HEK293 (cell line): ENCODE data around the gene MRPS27.

Source experiments
- CTCF ChIA-PET: fragments of 350-600 bp; formaldehyde crosslinking; extraction: SDS; loops from one replicate; lab custom pipeline; 2021; ENCODE audit warnings: antibody characterized with exemption; lab: Yijun Ruan, JAX
- POLR2A ChIA-PET: fragments of 300-600 bp; formaldehyde crosslinking; extraction: SDS; loops from one replicate; lab custom pipeline; 2020; ENCODE audit warnings: antibody characterized with exemption, inconsistent platforms; lab: Yijun Ruan, JAX
- H3K27ac ChIP-seq: fragments of 200-500 bp; sonication (Bioruptor generic); 2 replicates; pipeline ENCODE4 v1.5.1; 2014; ENCODE audit warnings: low read depth, low read length, control low read depth, inconsistent platforms; ENCODE audit errors: extremely low read depth
- H3K36me3 ChIP-seq, 2 experiments: fragments of 200-500 bp in 1 of 2; sonication (Bioruptor generic) in 1 of 2; 1 replicate in 1 of 2; 2 replicates in 1 of 2; pipeline ENCODE4 v1.5.1; 2014 to 2017; ENCODE audit warnings: inconsistent platforms in 2 of 2, low read length in 2 of 2; ENCODE audit not compliant: control insufficient read depth in 2 of 2, insufficient read depth in 1 of 2
- H3K4me1 ChIP-seq: fragments of 200-500 bp; sonication (Bioruptor generic); 2 replicates; pipeline ENCODE4 v1.5.1; 2014; ENCODE audit warnings: mild to moderate bottlenecking, low read length, inconsistent platforms; ENCODE audit not compliant: control insufficient read depth, insufficient read depth
- H3K4me3 ChIP-seq: 2 replicates; pipeline ENCODE4 v1.5.1; 2011; ENCODE audit warnings: low read depth, mild to moderate bottlenecking, control low read depth, low read length, moderate library complexity
- H3K9me3 ChIP-seq: fragments of 200-500 bp; sonication (Bioruptor generic); 2 replicates; pipeline ENCODE4 v1.5.1; 2014; ENCODE audit warnings: low read depth, low read length, inconsistent platforms; ENCODE audit not compliant: control insufficient read depth, insufficient read depth
- GLI4 ChIP-seq: fragments of 450-650 bp; formaldehyde crosslinking; IDR thresholded peaks from 2 replicates; pipeline ENCODE4 v1.5.1; 2016; ENCODE audit warnings: missing biosample characterization, missing genetic modification characterization
- GLIS2 ChIP-seq: fragments of 450-650 bp; formaldehyde crosslinking; IDR thresholded peaks from 2 replicates; pipeline ENCODE4 v1.5.1; 2016; ENCODE audit warnings: missing biosample characterization, missing genetic modification characterization
- HOXD13 ChIP-seq: sonication (generic); formaldehyde crosslinking; IDR thresholded peaks from 2 replicates; pipeline ENCODE4 v1.8.0; 2022; ENCODE audit warnings: missing genetic modification reagents, borderline replicate concordance
- OSR2 ChIP-seq: fragments of 450-650 bp; formaldehyde crosslinking; IDR thresholded peaks from 2 replicates; pipeline ENCODE4 v1.5.1; 2016; ENCODE audit warnings: missing biosample characterization, missing genetic modification characterization
- OVOL3 ChIP-seq: fragments of 450-650 bp; formaldehyde crosslinking; IDR thresholded peaks from 2 replicates; pipeline ENCODE4 v1.5.1; 2016; ENCODE audit warnings: missing biosample characterization, missing genetic modification characterization
- RBAK ChIP-seq: fragments of 450-650 bp; formaldehyde crosslinking; IDR thresholded peaks from 2 replicates; pipeline ENCODE4 v1.5.1; 2016; ENCODE audit warnings: missing biosample characterization, missing genetic modification characterization
- ZBTB7A ChIP-seq: fragments of 450-650 bp; formaldehyde crosslinking; IDR thresholded peaks from 2 replicates; pipeline ENCODE4 v1.5.1; 2016; ENCODE audit warnings: low read depth, missing biosample characterization, missing genetic modification characterization
- ZFP69B ChIP-seq: fragments of 450-650 bp; formaldehyde crosslinking; IDR thresholded peaks from 2 replicates; pipeline ENCODE4 v1.5.1; 2016; ENCODE audit warnings: missing biosample characterization, missing genetic modification characterization
- ZNF133 ChIP-seq: fragments of 450-650 bp; formaldehyde crosslinking; IDR thresholded peaks from 2 replicates; pipeline ENCODE4 v1.5.1; 2016; ENCODE audit warnings: missing biosample characterization, missing genetic modification characterization
- ZNF341 ChIP-seq: fragments of 450-650 bp; formaldehyde crosslinking; IDR thresholded peaks from 2 replicates; pipeline ENCODE4; 2016; ENCODE audit warnings: low read depth, missing biosample characterization, missing genetic modification characterization
- ZNF391 ChIP-seq: fragments of 450-650 bp; formaldehyde crosslinking; IDR thresholded peaks from 2 replicates; pipeline ENCODE4 v1.5.1; 2016; ENCODE audit warnings: low read depth, missing biosample characterization, missing genetic modification characterization, borderline replicate concordance
- ZNF48 ChIP-seq: fragments of 450-650 bp; formaldehyde crosslinking; IDR thresholded peaks from 2 replicates; pipeline ENCODE4 v1.5.1; 2016; ENCODE audit warnings: missing biosample characterization, missing genetic modification characterization
- ZNF510 ChIP-seq: fragments of 450-650 bp; formaldehyde crosslinking; IDR thresholded peaks from 2 replicates; pipeline ENCODE4 v1.5.1; 2018; ENCODE audit warnings: mild to moderate bottlenecking, missing genetic modification characterization, missing biosample characterization; ENCODE audit not compliant: insufficient replicate concordance
- ZNF521 ChIP-seq: fragments of 450-650 bp; formaldehyde crosslinking; IDR thresholded peaks from 2 replicates; pipeline ENCODE4 v1.5.1; 2017; ENCODE audit warnings: missing biosample characterization, mild to moderate bottlenecking, missing genetic modification characterization
- ZNF626 ChIP-seq: fragments of 450-650 bp; sonication (Bioruptor Pico); formaldehyde crosslinking; IDR thresholded peaks from 2 replicates; pipeline ENCODE4 v1.5.1; 2018; ENCODE audit warnings: missing biosample characterization, missing genetic modification characterization, inconsistent platforms
- ZNF629 ChIP-seq: fragments of 450-650 bp; formaldehyde crosslinking; IDR thresholded peaks from 2 replicates; pipeline ENCODE4 v1.5.1; 2017; ENCODE audit warnings: missing biosample characterization, missing genetic modification characterization
- ZNF654 ChIP-seq: fragments of 450-650 bp; formaldehyde crosslinking; IDR thresholded peaks from 2 replicates; pipeline ENCODE4 v1.5.1; 2016; ENCODE audit warnings: low read depth, missing biosample characterization, missing genetic modification characterization
- ZNF792 ChIP-seq: fragments of 450-650 bp; formaldehyde crosslinking; IDR thresholded peaks from 2 replicates; pipeline ENCODE4 v1.5.1; 2016; ENCODE audit warnings: missing biosample characterization, missing genetic modification characterization
- ZNF843 ChIP-seq: fragments of 450-650 bp; formaldehyde crosslinking; IDR thresholded peaks from 2 replicates; pipeline ENCODE4 v1.5.1; 2016; ENCODE audit warnings: missing biosample characterization, missing genetic modification characterization
- TF ChIP-seq, protein P1 (sequence below): fragments of 450-650 bp; formaldehyde crosslinking; IDR thresholded peaks from 2 replicates; pipeline ENCODE4 v1.5.1; 2017; ENCODE audit warnings: missing biosample characterization, missing genetic modification characterization
- TF ChIP-seq, protein P2 (sequence below): IDR thresholded peaks from 2 replicates; pipeline ENCODE4 v1.6.1; 2011; ENCODE audit warnings: mild to moderate bottlenecking, low read depth, low read length, borderline replicate concordance
- TF ChIP-seq, protein P3 (sequence below): fragments of 450-650 bp; formaldehyde crosslinking; IDR thresholded peaks from 2 replicates; pipeline ENCODE4 v1.5.1; 2016; ENCODE audit warnings: missing biosample characterization, missing genetic modification characterization
- TF ChIP-seq, protein P4 (sequence below): fragments of 450-650 bp; formaldehyde crosslinking; IDR thresholded peaks from 2 replicates; pipeline ENCODE4 v1.5.1; 2016; ENCODE audit warnings: missing biosample characterization, missing genetic modification characterization
- TF ChIP-seq, protein P5 (sequence below): fragments of 450-650 bp; formaldehyde crosslinking; IDR thresholded peaks from 2 replicates; pipeline ENCODE4 v1.5.1; 2016; ENCODE audit warnings: missing biosample characterization, missing genetic modification characterization
- TF ChIP-seq, protein P6 (sequence below): fragments of 450-650 bp; formaldehyde crosslinking; IDR thresholded peaks from 2 replicates; pipeline ENCODE4 v1.5.1; 2017; ENCODE audit warnings: missing biosample characterization, missing genetic modification characterization

The MRPS27 gene

DNA sequence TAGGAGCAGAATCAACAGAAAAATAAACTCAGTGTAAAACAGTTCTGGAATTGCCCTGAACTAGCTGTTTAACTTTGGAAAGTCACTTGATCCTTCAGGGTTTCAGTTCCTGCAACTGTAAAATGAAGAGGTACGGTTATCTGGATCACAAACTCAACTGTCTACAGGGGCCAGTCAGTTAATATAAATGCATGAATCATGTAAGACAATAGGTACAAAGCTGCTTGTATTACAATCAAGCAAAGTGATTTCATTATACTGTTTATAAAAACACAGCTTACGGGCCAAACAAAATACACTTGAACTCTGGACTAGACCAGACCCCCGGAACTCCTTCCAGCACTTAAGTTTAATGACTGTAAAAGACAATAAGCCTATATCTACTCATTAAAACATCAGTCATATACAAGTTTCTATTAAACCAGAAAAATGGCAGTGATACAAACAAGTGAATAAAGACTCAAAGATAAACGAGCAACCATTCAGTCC is 73.0 kb downstream of the MRPS27 start:
- Histone ChIP-seq H3K4me1 (peaks cover 37% of the 10 kb centered on the region), H3K4me3 (no peak overlapping the region), H3K27ac (peak overlapping the region; percentile 55), H3K9me3 (no peaks in the 10 kb centered on the region), H3K36me3 (no peaks in the 10 kb centered on the region)
- CTCF ChIA-PET = interaction anchor here (0.9 to 1.3 kb wide), 2 partner anchors 40 to 81 kb away, joined by 4 read pairs; no protein-coding TSS in a partner anchor
- POLR2A ChIA-PET = no interaction called here
- no peak for TF ChIP-seq GLI4 (tag by site-specific recombination)
- peak; percentile 82 for TF ChIP-seq ZNF391
- no peak for TF ChIP-seq ZNF510 (tag by site-specific recombination)
- TF ChIP-seq, protein P1, sequence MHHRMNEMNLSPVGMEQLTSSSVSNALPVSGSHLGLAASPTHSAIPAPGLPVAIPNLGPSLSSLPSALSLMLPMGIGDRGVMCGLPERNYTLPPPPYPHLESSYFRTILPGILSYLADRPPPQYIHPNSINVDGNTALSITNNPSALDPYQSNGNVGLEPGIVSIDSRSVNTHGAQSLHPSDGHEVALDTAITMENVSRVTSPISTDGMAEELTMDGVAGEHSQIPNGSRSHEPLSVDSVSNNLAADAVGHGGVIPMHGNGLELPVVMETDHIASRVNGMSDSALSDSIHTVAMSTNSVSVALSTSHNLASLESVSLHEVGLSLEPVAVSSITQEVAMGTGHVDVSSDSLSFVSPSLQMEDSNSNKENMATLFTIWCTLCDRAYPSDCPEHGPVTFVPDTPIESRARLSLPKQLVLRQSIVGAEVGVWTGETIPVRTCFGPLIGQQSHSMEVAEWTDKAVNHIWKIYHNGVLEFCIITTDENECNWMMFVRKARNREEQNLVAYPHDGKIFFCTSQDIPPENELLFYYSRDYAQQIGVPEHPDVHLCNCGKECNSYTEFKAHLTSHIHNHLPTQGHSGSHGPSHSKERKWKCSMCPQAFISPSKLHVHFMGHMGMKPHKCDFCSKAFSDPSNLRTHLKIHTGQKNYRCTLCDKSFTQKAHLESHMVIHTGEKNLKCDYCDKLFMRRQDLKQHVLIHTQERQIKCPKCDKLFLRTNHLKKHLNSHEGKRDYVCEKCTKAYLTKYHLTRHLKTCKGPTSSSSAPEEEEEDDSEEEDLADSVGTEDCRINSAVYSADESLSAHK = peak; percentile 86
- TF ChIP-seq ZNF843 (tag by site-specific recombination) = peak; percentile 98
- TF ChIP-seq, protein P2, sequence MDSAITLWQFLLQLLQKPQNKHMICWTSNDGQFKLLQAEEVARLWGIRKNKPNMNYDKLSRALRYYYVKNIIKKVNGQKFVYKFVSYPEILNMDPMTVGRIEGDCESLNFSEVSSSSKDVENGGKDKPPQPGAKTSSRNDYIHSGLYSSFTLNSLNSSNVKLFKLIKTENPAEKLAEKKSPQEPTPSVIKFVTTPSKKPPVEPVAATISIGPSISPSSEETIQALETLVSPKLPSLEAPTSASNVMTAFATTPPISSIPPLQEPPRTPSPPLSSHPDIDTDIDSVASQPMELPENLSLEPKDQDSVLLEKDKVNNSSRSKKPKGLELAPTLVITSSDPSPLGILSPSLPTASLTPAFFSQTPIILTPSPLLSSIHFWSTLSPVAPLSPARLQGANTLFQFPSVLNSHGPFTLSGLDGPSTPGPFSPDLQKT = no peak
- TF ChIP-seq, protein P3, sequence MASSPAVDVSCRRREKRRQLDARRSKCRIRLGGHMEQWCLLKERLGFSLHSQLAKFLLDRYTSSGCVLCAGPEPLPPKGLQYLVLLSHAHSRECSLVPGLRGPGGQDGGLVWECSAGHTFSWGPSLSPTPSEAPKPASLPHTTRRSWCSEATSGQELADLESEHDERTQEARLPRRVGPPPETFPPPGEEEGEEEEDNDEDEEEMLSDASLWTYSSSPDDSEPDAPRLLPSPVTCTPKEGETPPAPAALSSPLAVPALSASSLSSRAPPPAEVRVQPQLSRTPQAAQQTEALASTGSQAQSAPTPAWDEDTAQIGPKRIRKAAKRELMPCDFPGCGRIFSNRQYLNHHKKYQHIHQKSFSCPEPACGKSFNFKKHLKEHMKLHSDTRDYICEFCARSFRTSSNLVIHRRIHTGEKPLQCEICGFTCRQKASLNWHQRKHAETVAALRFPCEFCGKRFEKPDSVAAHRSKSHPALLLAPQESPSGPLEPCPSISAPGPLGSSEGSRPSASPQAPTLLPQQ (tag by site-specific recombination) = peak; percentile 26; the same call in 1 of the 2 replicates
- TF ChIP-seq, protein P4, sequence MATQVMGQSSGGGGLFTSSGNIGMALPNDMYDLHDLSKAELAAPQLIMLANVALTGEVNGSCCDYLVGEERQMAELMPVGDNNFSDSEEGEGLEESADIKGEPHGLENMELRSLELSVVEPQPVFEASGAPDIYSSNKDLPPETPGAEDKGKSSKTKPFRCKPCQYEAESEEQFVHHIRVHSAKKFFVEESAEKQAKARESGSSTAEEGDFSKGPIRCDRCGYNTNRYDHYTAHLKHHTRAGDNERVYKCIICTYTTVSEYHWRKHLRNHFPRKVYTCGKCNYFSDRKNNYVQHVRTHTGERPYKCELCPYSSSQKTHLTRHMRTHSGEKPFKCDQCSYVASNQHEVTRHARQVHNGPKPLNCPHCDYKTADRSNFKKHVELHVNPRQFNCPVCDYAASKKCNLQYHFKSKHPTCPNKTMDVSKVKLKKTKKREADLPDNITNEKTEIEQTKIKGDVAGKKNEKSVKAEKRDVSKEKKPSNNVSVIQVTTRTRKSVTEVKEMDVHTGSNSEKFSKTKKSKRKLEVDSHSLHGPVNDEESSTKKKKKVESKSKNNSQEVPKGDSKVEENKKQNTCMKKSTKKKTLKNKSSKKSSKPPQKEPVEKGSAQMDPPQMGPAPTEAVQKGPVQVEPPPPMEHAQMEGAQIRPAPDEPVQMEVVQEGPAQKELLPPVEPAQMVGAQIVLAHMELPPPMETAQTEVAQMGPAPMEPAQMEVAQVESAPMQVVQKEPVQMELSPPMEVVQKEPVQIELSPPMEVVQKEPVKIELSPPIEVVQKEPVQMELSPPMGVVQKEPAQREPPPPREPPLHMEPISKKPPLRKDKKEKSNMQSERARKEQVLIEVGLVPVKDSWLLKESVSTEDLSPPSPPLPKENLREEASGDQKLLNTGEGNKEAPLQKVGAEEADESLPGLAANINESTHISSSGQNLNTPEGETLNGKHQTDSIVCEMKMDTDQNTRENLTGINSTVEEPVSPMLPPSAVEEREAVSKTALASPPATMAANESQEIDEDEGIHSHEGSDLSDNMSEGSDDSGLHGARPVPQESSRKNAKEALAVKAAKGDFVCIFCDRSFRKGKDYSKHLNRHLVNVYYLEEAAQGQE (tag by site-specific recombination) = no peak
- no peak for TF ChIP-seq HOXD13 (CRISPR knock-in tag)
- peak; percentile 26; the same call in 1 of the 2 replicates for TF ChIP-seq GLIS2 (tag by site-specific recombination)
- TF ChIP-seq, protein P5, sequence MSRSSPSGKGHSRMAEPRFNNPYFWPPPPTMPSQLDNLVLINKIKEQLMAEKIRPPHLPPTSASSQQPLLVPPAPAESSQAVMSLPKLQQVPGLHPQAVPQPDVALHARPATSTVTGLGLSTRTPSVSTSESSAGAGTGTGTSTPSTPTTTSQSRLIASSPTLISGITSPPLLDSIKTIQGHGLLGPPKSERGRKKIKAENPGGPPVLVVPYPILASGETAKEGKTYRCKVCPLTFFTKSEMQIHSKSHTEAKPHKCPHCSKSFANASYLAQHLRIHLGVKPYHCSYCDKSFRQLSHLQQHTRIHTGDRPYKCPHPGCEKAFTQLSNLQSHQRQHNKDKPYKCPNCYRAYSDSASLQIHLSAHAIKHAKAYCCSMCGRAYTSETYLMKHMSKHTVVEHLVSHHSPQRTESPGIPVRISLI (tag by site-specific recombination) = no peak
- TF ChIP-seq ZNF626 (tag by site-specific recombination) = peak; percentile 39; the same call in 1 of the 2 replicates
- TF ChIP-seq, protein P6, sequence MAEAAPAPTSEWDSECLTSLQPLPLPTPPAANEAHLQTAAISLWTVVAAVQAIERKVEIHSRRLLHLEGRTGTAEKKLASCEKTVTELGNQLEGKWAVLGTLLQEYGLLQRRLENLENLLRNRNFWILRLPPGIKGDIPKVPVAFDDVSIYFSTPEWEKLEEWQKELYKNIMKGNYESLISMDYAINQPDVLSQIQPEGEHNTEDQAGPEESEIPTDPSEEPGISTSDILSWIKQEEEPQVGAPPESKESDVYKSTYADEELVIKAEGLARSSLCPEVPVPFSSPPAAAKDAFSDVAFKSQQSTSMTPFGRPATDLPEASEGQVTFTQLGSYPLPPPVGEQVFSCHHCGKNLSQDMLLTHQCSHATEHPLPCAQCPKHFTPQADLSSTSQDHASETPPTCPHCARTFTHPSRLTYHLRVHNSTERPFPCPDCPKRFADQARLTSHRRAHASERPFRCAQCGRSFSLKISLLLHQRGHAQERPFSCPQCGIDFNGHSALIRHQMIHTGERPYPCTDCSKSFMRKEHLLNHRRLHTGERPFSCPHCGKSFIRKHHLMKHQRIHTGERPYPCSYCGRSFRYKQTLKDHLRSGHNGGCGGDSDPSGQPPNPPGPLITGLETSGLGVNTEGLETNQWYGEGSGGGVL = no peak
- TF ChIP-seq ZNF792 = no peak
- no peak for TF ChIP-seq RBAK
- TF ChIP-seq ZNF521 (tag by site-specific recombination) = no peak
- peak; percentile 97 for TF ChIP-seq OSR2 (tag by site-specific recombination)
- no peak for TF ChIP-seq ZNF341 (tag by site-specific recombination)
- TF ChIP-seq OVOL3 = peak; percentile 98
- TF ChIP-seq ZNF133 (tag by site-specific recombination) = no peak
- TF ChIP-seq ZNF48 = no peak
- TF ChIP-seq ZNF654 (tag by site-specific recombination) = peak; percentile 15; the same call in 1 of the 2 replicates
- no peak for TF ChIP-seq ZBTB7A (tag by site-specific recombination)
- peak; percentile 90 for TF ChIP-seq ZNF629 (tag by site-specific recombination)
- 0 out of 2 replicates have a peak, but pooled peaks have one; percentile 32 for TF ChIP-seq ZFP69B (tag by site-specific recombination)
